DMS53 (cell line): ENCODE data around the gene PAX8.

Source experiments
- DNase-seq: peaks from one replicate; lab custom pipeline; 2025; lab: John Stamatoyannopoulos, UW

PAX8 gene

GRCh38 chr2:113183264-113183663 is 95.5 kb downstream of the PAX8 start:
- DNase-seq = no peak

DNA sequence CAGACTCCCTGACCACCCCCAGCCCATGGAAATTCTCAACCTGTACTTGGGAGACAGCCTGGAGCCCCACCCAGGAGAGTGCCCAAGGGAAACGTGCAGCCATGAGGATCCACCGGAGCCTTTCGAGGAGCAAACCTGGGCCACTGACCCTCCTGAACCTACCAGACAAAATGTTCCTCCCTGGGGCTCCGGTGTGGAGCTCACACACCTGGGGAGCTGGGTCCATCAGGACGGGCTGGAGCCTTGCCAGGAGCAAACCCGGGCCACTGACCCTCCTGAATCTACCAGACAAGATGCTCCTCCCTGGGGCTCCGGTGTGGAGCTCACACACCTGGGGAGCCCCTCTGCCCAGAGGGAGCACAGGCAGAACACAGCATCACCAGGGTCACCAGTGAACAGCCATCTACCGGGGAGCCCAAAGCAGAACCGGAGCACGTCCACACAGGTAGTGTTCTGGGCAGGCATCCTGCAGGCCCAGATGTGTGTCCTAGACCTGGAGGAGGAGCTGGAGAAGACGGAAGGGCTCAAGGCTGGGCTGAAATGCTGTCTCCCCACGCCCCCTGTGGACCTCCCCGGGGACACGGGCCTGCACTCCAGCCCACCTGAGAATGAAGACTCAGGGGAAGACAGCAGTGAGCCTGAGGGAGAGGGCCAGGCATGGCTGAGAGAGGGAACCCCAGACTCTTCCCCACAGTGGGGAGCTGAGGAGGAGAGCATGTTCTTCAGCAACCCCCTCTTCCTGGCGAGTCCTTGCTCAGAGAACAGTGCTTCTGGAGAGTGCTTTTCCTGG is 96.1 kb downstream of the PAX8 start:
- no peak for DNase-seq

DNA sequence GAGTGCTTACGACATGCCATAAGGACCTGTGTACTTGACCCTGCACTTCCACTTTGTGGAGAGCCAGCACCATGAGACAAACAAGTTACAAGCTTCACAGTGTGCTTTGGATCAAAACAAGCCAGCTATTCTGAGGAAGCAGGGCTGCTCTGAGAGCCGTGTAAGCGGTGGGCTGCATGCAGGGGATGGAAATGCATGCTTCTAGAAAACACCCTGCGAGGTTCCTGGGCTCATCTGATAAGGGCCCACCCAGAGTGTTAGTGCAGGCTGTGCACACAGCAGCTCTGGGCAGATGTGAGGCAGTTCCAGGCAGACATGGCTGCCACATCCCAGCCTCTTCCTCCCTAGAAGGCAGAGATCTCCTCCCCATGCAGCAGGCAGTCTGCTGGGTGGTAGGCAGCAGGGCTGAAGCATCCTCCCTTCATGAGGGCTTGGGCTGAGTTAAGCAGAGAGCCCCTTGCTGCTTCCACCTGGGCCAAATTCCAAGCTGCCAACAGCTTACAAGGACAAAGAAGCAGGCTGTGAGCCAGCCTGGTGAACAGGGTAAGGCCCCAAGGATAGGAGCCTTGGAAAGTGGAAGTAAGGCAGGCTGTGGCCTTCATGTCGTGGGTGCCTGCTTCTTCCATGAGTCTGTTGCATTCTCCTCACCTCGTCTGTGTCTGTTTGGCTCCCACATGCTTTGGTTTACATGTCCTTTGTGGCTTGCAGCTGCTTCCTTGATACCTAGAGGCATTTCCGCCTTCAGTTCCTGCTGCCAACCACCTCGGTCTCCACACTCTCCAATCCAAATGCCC is 97.3 kb downstream of the PAX8 start:
- DNase-seq = peak; percentile 67

GRCh38 chr2:113180131-113180946 is 98.4 kb downstream of the PAX8 start:
- DNase-seq = no peak

GRCh38 chr2:113179446-113180045 is 99.2 kb downstream of the PAX8 start:
- no peak for DNase-seq

- DNase-seq = no peak
Measured at GRCh38 chr2:113178891-113179290, 99.8 kb downstream of the PAX8 start.

GRCh38 chr2:113178069-113178746 is 100.5 kb downstream of the PAX8 start:
- no peak for DNase-seq

- DNase-seq = no peak
Measured at GRCh38 chr2:113176696-113177355, 101.9 kb downstream of the PAX8 start.

- DNase-seq = no peak
Measured at GRCh38 chr2:113175736-113176695, 102.7 kb downstream of the PAX8 start.

GRCh38 chr2:113175042-113175628 is 103.6 kb downstream of the PAX8 start:
- DNase-seq = no peak

DNA sequence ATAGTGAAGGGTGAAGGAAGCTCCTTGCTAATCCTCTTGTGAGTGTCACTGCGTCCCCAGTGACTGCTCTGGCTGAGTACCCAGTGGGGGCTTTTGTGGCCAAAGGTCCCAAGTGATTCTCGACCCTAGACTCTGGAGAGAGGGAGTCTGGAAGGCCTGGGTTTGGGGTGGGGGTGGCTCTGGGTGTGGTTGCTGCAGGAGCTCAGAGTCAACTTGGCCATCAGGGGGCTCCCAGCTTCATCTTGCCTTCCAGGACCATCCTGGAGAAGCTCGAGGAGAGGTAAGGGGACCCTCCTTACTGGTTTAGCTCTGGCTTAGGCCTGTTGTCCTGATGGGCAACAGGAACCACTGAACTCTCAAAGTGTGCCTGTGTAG is 104.4 kb downstream of the PAX8 start:
- DNase-seq = no peak

GRCh38 chr2:113173542-113174375 is 105.0 kb downstream of the PAX8 start, which contains the start of gene PSD4:
Gene PSD4, plus strand, starts transcription at chr2:113173971. Its CDS starts 8,486 bp downstream, at chr2:113182457.
- no peak for DNase-seq

- DNase-seq = no peak
Measured at GRCh38 chr2:113172721-113173541, 105.8 kb downstream of the PAX8 start.

DNA sequence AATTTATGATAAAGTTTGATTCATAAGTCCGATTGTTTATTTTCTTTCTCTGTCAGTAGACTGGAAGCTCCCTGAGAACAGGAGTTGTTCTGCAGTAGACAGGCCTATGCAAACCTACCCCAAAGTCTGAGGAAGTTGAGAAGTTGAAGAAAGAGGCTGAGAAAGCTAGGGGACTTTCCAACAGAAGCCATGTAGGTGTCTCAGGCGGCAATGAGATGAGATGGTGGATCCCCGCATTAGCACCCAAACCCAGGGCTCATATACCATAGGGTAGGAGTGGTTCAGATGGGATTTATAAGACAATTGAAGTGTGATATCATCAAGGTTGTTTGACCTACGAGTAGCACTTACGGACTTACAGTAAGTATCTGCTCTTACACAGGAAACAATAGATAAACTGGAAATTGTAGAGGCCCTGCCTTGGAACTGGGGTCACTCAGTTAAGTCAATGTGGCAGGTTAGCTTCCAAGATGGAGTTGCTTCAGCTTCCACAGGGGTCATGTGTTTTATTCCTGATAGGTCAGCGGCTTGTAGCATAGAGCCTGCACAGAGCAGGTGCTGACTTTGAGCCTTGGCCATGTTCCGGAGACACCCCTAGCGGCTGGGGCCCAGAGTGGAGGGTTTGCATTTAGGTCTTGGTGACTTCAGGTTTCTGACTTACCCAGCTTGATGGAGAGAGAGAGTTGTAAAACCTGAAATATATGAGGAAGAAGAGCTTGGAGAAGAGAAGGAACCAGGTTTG is 107.2 kb downstream of the PAX8 start:
- DNase-seq = no peak

GRCh38 chr2:113169586-113169985 is 109.1 kb downstream of the PAX8 start:
- no peak for DNase-seq

GRCh38 chr2:113169002-113169530 is 109.7 kb downstream of the PAX8 start:
- DNase-seq = no peak

GRCh38 chr2:113167962-113168340 is 110.8 kb downstream of the PAX8 start:
- no peak for DNase-seq
